MV-4-11 (cell line): ENCODE results near the gene ZC3H18.
A peak's percentile ranks its signal among the peaks of the same experiment; 100 is the strongest.

Experiments used
- DNase-seq: peaks from one replicate; lab custom pipeline; 2025; lab: John Stamatoyannopoulos, UW

ZC3H18 gene

GRCh38 chr16:88550246-88550661, 19.9 kb upstream of the ZC3H18 start:
- DNase-seq = no peak

DNA sequence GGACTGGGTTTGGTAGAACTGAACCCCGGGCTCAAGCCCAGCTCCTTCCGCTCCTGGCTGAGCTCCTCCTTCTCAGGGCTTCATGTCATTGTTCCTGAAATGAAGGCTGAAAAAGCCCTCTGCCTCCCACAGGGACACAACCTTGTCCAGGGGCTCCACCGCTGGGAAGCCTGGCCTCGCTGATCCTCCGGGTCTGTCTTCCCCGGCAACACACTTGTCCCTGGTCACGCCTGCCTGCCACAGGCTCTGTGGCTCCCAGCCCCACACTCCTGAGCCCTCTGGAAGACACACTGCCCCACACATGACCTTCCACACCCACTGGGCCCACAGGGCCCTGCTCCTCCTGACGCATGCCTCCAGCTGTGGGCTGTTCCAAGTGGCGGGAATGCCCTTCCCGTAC, 18.0 kb upstream of the ZC3H18 start:
- DNase-seq = no peak

GRCh38 chr16:88552815-88553214, 17.4 kb upstream of the ZC3H18 start:
- DNase-seq = no peak

GRCh38 chr16:88553739-88554138, 16.5 kb upstream of the ZC3H18 start:
- no peak for DNase-seq

DNA sequence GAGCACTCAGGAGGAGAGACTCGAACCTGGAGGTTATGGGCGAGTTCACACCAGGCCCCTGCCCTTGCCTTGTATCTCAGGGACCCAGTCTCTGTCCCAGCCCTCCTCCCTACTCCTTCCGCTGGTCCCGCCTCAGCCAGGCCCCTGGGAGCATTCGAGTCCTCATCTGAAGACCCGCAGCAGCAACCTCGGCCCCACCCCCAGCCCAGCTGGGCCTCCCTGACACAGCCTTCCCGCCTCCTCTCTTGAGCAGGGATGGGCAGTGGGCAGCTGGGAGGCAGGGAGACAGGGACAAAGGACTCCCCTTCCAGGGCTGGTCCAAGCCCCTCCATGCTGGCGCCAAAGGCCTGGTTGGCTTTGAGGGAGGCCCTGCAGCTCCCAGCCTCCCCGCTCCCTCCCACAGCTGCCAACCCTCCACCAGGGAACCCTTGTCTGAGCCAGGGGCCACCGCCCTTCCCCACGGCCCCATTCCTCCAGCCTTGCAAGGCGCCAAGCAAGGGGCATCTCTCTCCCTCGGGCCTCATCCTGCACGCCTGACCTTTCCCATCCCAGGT, 15.4 kb upstream of the ZC3H18 start:
- DNase-seq = no peak

DNA sequence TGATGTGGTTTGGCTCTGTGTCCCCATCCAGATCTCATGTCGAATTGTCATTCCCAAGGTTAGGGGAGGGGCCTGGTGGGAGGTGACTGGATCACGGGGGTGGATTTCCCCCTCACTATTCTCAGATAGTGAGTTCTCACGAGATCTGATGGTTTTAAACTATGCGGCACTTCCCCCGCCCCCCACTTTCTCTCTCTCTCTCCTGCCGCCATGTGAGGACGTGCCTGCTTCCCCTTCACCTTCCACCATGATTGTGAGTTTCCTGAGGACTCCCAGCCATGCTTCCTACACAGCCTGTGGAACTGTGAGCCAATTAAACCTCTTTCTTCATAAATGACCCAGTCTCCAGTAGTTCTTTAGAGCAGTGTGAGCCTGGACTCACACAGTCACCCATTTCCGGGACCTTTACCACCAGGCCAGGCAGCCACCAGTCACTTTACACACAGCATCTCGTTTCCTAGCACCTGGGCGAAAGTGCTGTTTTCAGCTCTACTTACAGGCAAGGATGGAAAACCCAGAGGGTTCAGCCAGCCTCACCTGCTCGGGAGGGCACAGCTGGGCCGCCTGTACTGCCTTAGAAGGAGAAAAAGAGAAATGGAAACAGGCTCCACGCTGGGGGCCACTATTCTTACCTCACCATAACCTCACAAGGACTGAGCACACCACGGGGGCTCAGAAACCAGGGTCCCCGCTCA, 13.8 kb upstream of the ZC3H18 start:
- DNase-seq = no peak

GRCh38 chr16:88558457-88559442, 11.5 kb upstream of the ZC3H18 start:
- peak; percentile 51 for DNase-seq

DNA sequence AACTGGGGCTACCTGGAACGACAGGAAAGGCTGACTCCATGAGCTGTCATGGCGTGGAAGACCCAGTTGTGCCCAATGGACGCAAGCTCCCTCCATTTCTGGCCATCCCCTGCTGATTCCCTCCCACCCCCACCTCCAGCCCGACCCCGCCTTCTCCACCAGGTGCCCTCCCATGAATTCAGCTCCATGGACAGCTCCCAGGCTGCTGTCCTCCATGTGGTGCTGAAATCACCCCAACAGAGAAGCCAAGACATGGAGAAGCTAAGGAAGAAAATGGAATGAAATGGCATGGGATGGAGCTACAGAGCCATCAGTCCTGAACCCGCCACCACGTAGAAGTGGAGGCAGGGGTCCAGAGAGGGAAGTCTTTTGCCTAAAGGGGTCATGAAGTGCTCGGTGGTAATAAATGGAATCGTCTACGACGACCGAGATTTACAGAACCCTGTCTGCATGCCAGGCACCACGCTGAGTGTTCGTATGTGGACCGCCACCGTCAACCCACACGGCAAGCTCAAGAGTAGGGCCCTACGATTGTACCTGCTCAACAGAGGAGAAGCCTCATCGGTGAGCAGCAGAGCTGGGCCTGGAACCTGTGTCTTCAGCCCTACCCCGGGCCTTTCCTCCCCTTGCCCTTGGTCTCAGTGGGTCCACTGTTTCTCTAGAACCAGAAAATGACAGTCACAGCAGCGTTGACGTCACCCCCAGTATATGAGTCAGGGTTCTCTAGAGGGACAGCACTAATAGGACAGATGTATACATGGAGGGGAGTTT, 9.3 kb upstream of the ZC3H18 start:
- no peak for DNase-seq

- peak; percentile 10 for DNase-seq
These were observed 8.5 kb upstream of the ZC3H18 start for GRCh38 chr16:88561485-88562359.

GRCh38 chr16:88566158-88566557, 4.0 kb upstream of the ZC3H18 start:
- DNase-seq = no peak

- no peak for DNase-seq
These were observed 1.2 kb upstream of the ZC3H18 start for GRCh38 chr16:88568710-88569613.

GRCh38 chr16:88569614-88569984, 604 bp upstream of the ZC3H18 start:
- DNase-seq = no peak

GRCh38 chr16:88570691-88571092, 489 bp downstream of the ZC3H18 start:
- peak; percentile 12 for DNase-seq

- DNase-seq = no peak
These were observed 5.0 kb downstream of the ZC3H18 start for GRCh38 chr16:88575251-88575650.

DNA sequence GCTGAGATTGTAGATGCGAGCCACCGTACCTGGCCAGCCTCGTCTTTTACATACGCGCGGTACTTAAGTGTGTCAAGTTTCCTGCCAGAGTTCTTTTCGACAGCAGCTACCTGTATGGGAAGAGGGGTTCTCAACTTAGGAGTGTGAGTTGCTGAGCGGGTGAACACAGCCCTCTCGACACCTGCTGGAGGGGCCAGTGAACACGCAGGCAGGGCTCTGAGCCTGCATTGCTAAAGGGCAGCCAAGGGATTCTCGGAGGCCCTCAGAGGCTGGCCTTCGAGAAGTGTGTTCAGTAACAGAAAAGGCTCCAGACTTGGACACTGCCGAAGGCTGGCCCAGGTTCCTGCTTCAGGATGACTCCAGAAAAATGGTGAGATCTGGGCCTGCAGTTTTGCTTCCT, 6.1 kb downstream of the ZC3H18 start:
- no peak for DNase-seq

DNA sequence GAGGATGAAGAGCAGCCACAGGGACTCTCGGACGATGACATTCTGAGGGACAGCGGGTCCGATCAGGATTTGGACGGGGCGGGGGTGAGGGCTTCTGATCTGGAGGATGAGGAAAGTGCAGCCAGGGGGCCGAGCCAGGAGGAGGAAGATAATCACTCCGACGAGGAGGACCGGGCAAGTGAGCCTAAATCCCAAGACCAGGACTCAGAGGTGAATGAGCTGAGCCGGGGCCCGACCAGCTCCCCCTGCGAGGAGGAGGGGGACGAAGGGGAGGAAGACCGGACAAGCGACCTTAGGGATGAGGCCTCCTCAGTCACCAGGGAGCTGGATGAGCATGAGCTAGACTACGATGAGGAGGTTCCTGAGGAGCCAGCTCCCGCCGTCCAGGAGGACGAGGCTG, 7.0 kb downstream of the ZC3H18 start:
- DNase-seq = no peak

DNA sequence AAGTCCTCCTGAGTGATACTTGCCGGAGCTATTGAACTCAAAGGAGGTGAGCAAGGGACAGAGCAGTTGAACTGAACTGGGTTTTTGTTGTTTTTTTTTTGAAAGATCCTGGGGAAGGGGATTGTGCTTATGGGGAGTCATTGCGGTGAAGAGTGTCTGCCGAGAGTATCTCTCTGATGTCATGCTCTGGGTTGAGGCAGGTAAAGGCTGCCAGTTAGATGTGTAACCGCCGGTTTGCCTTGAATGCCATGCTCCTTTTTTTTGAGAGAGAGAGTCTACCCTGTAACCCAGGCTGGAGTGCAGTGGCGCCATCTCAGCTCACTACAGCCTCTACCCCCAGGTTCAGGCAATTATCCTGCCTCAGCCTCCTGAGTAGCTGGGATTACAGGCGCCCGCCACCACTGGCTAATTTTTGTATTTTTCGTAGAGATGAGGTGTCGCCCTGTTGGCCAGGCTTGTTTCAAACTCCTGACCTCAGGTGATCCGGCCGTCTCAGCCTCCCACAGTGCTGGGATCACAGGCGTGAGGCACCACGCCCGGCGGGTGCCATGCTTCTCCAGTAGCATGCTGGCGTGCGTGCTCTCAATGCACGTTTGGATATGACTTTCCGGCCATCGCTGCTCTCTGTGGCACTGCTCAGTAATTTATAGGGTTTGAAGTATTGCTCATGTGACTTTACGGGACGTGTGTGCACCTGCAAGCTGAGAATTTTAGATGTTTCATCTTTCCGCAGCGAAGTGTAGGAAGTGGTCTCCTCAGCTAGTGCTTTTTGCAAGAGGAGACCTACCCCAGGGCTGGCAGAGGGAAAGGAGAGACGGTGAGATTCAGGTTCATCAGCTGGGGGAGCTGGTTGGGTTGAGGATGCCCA, 8.5 kb downstream of the ZC3H18 start:
- no peak for DNase-seq

GRCh38 chr16:88580371-88580770, 10.2 kb downstream of the ZC3H18 start:
- no peak for DNase-seq

DNA sequence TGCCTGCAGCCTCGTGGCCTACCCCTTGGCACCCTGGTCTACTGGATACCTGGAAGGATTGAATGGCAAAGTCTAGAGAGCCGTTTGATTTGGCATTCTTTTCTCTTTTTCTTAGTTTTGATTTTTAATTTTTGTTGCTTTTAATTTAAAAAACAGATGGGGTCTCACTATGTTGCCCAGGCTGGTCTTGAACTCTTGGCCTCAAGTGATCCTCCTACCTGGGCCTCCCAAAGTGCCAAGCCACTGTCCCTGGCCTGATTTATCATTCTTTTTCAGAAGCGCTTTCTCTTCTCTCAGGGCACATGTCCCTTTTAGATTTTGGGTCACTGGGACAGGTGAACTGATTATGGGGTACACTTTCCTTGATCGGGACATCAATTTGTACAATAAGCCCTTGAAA, 10.8 kb downstream of the ZC3H18 start:
- DNase-seq = no peak
